ENCODE measurements around the gene SYT7.

Gene SYT7

GRCh38 chr11:61535998-61536675 lies 44.7 kb downstream of the SYT7 start:
- DNase-seq (ENCODE audit: low read depth) = no peak

GRCh38 chr11:61534933-61535839 lies 45.7 kb downstream of the SYT7 start:
- DNase-seq (ENCODE audit: low read depth) = no peak

- no peak for DNase-seq (ENCODE audit: low read depth)
These were observed 46.6 kb downstream of the SYT7 start for GRCh38 chr11:61534025-61534932.

GRCh38 chr11:61533401-61533800 lies 47.5 kb downstream of the SYT7 start:
- no peak for DNase-seq (ENCODE audit: low read depth)

GRCh38 chr11:61533039-61533375 lies 47.9 kb downstream of the SYT7 start:
- DNase-seq (ENCODE audit: low read depth) = no peak

GRCh38 chr11:61532134-61533038 lies 48.5 kb downstream of the SYT7 start:
- DNase-seq (ENCODE audit: low read depth) = no peak

- no peak for DNase-seq (ENCODE audit: low read depth)
These were observed 49.8 kb downstream of the SYT7 start for GRCh38 chr11:61531044-61531443.

GRCh38 chr11:61529537-61530225 lies 51.2 kb downstream of the SYT7 start:
- DNase-seq (ENCODE audit: low read depth) = no peak

- DNase-seq (ENCODE audit: low read depth) = no peak
These were observed 52.8 kb downstream of the SYT7 start for GRCh38 chr11:61528114-61528513.

GRCh38 chr11:61526956-61527731 lies 53.7 kb downstream of the SYT7 start:
- no peak for DNase-seq (ENCODE audit: low read depth)

GRCh38 chr11:61526229-61526628 lies 54.6 kb downstream of the SYT7 start:
- no peak for DNase-seq (ENCODE audit: low read depth)

GRCh38 chr11:61524963-61525587 lies 55.8 kb downstream of the SYT7 start:
- DNase-seq (ENCODE audit: low read depth) = no peak

- DNase-seq (ENCODE audit: low read depth) = no peak
These were observed 56.4 kb downstream of the SYT7 start for GRCh38 chr11:61524446-61524845.

- no peak for DNase-seq (ENCODE audit: low read depth)
These were observed 58.0 kb downstream of the SYT7 start for GRCh38 chr11:61522881-61523280.

GRCh38 chr11:61518032-61518795 lies 62.7 kb downstream of the SYT7 start:
- no peak for DNase-seq (ENCODE audit: low read depth)

- peak; percentile 48 for DNase-seq (ENCODE audit: low read depth)
These were observed 64.0 kb downstream of the SYT7 start for GRCh38 chr11:61516675-61517572.

- no peak for DNase-seq (ENCODE audit: low read depth)
These were observed 64.7 kb downstream of the SYT7 start for GRCh38 chr11:61516191-61516590.

GRCh38 chr11:61515686-61516085 lies 65.2 kb downstream of the SYT7 start:
- DNase-seq (ENCODE audit: low read depth) = no peak
